ENCODE results near the gene MATCAP1.
A peak's percentile ranks its signal among the peaks of the same experiment; 100 is the strongest.

MATCAP1 gene

DNA sequence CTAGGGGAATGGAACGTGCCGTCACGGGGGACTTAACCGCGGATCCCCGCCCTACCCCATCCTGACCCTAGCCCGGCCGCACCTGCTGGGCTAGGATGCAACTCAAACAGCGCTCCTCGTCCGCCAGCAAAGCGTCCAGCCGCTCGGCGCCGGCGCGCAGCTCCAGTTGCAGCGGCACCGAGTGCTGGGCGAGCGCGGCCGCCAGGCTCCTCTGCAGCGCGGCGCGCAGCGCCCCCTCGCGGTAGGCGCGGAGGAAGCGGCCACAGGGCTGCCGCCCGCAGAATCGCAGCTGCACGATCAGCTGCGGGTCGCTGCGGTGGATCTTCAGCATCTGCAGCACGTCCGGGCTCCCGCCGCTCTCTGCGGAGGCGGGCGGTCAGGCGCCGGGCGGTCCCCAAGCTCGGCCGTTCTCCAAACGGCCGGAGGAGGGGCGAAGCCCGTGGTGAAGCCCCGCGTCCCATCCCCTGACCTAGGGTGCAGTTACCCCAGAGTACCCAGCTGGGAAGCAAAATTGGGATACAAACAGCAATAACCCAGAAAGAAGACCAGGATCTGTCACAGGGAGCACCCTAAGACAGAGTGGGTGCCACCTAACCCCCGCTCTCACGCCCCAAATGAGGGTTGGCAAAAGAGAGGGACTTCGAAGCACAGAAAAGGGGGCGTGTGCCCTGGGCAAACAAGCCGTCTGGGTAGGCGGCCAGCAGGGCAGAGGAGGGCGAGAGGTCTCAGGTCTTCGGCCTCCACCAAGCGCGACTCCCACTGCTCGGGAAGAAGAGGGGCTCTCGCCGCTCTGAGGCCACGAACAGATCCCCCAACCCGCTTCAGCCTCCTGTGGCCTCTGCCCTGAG lies 28.2 kb downstream of the MATCAP1 start:
- DNase-seq: peak; percentile 86 to 90

GRCh38 chr16:67154578-67155294 lies 29.0 kb downstream of the MATCAP1 start:
- no peak for DNase-seq

- DNase-seq: no peak
These were observed 32.2 kb downstream of the MATCAP1 start for GRCh38 chr16:67151431-67152097.

GRCh38 chr16:67150833-67151396 lies 32.8 kb downstream of the MATCAP1 start, which contains the start of gene B3GNT9:
Gene B3GNT9, minus strand, starts transcription at chr16:67150998. Its CDS starts 513 bp downstream, at chr16:67150485.
- peak in 1 of 2 experiments; percentile 70 for DNase-seq

GRCh38 chr16:67150047-67150832 lies 33.5 kb downstream of the MATCAP1 start:
- peak; percentile 69 to 74 for DNase-seq

DNA sequence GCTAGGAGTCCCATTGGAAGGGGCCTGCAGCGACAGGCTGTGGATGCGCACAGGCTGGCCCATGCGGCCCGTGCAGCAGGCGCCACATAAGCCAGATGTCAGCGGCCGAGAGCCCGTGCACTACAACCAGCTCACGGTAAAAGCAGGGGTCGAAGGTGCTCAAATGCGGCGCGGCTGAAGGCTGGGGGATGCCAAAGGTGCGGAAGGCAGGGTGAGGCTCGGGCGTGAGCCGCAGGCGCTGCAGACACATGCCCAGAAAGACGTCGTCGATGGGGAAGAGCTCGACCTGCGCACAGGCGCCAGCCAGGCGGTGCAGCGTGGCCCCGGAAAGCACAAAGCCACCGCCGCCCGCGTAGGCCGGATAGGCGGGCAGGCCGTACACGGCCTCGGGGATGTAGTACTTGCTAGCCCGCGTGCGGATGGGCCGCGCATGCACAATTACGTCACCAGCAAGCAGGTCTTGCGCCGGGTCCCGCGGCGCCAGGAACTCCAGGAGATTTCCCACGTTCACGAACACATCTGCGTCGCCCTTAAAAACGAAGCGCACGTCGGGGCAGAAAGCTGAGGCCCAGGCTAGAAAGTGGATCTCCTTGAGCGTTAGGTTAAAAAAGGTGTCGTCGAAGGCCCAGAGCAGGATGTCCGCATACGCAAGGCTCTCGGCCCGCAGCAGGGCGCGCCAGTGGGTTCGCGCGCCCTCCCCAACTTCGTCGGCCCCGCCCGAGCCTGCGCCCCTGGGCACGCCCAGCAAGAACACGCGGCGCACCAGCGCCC lies 34.3 kb downstream of the MATCAP1 start:
- DNase-seq: no peak

- no peak for DNase-seq
These were observed 35.0 kb downstream of the MATCAP1 start for GRCh38 chr16:67148656-67149275.

- no peak for DNase-seq
These were observed 35.5 kb downstream of the MATCAP1 start for GRCh38 chr16:67148221-67148620.

DNA sequence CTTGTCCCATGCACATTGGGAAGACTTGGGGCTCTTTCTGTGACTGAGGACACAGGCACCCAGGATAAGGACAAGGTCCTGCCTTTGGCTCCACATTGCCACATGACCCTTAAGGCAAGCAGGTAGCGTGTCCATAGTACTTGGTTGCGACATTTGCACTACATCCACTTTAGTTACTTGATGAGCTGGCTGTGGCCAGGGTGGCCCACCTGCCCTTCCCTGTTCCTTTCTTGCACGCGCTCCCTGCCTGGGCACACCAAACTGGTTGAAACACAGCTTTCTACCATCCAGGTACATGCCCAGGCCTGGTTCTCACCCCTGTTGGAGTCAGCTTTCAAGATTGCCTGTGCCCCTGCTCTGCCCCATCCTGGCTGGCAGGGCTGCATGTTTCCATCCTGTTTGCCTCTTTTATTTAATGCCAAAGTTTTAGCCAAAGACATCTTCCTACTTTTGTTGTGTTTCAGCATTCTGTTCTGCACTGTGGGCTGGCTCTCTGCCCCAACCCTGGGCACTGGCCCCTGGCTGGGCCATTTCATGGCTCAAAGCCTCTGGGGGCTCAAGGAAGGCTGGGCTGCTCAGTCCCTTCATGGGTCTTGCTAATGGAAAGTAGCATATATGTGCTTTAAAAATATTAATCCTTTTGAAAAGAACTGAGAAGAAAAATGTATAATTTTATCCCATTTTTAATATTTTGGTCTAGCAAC lies 36.2 kb downstream of the MATCAP1 start:
- DNase-seq: no peak

DNA sequence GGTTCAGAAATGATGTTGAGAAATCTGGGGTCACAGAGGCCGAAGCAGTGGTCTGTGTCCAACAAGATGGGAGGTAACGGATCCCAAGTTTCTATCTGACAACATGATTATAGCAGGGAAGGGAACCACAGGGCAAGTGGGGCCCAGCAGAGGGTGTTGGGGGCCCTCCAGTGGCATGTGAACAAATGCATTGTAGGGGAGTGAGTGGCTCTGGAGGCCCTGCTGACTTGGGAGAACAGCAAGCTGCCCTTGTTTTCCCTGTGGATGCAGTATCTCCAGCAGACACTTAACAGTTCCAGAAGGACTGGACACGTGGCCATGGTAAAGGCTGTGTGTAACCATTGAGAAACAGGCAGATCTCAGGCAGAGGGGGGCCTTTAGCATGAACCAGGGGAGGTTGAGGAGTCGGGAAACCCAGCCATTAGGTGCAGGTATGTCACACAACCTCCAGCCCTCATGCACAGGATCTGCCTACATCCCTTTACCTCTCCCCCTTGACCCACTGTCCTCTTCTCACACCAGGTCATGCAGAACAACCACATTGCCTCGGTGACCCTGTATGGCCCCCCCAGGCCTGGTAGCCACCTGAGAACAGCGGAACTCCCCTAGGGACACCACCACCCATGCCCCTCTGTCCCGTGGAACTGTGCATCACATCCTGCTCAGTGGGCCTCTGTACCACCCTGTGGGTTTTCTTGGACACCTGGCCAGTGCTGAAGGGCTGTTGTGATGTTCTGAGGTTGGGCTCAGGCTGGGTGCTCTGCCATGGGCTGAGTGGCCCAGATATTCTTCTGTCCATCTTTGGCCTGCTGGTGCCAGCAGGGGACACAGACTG lies 37.0 kb downstream of the MATCAP1 start:
- DNase-seq: no peak

GRCh38 chr16:67145746-67146145 lies 38.0 kb downstream of the MATCAP1 start:
- DNase-seq: no peak

DNA sequence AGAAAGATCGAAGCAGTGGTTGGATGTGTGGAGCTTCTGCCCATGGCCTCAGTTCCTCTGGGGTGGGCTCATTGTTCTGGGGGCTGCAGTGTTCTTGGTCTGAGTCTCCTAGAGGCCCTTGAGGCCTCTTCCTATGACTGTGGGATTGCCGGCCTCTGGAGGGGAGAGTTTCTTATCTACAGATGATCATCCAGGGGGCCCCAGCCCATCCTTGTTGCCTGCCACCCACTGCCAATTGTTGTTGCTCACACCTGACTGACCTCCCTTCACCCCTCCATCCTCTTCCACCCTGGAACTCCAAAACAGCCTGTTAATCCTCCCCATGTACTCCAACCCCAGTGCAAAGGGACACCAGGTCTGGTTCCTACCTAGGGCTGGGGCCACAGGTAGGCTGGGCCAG lies 38.8 kb downstream of the MATCAP1 start:
- DNase-seq: no peak

GRCh38 chr16:67142342-67142741 lies 41.4 kb downstream of the MATCAP1 start:
- DNase-seq: no peak

DNA sequence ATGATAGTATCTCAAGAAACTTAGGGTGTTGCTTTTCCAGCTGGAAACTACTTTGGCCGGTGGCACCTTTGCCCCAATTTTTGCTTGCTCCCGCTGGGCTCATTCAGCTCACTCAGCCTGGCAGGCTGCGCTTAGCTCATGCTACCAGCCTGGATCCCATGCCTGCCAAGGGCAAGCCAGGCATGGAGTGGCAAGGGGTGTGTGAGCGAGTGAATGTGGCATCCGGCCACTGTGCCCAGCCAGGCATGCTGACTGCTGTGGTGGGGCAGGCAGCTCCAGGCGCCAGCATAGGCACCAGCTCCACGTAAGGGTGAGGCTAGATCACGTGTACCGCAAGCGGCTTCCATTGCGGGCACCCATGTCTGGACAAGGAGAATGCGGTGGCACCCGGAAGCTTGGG lies 42.4 kb downstream of the MATCAP1 start:
- no peak for DNase-seq

DNA sequence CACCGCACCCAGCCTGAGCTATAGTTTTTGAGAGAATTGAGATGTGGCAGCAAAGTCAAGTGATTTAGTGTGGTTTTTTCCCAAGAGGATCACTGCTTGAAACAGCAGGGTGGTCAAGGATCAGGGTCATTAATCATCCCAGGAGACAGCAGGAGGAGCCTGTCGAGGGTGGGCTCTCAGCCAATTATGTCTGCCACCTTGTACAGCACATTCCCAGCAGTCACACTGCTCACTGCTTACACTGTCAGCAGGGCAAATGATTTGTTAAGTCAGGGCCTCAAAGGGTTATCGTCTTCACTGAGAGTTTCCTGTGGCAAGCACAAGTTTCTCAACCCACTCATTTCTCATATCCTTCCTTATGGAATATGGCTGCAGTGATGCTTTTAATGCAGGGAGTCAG lies 46.2 kb downstream of the MATCAP1 start:
- no peak for DNase-seq

GRCh38 chr16:67129422-67129821 lies 54.3 kb downstream of the MATCAP1 start:
- DNase-seq: no peak

GRCh38 chr16:67128887-67129286 lies 54.9 kb downstream of the MATCAP1 start:
- no peak for DNase-seq

- no peak for DNase-seq
These were observed 55.3 kb downstream of the MATCAP1 start for GRCh38 chr16:67128417-67128816.
